ENCODE data around the gene CRYGN.

GRCh38 chr7:151381098-151381347 lies 58.9 kb downstream of the CRYGN start:
- TF ChIP-seq CTCF (IDR thresholded peaks at IDR 0.05) (no peak), POLR2A (IDR thresholded peaks at IDR 0.05) (no peak), POLR2AphosphoS5 (IDR thresholded peaks at IDR 0.05) (no peak), EP300 (IDR thresholded peaks at IDR 0.05) (no peak)
